HepG2 (cell line): Measurements from ENCODE around the gene MAGI1. TPM values are rescaled to one million over a fixed set of nuclear protein-coding genes. Genes with fewer than 3 reads are reported as not detected.

Source experiments
- ARHGAP35 ChIP-seq: sonication (generic); formaldehyde crosslinking; IDR thresholded peaks from 2 replicates; pipeline ENCODE4 v1.9.0; 2022; ENCODE audit warnings: mild to moderate bottlenecking, inconsistent platforms, moderate library complexity, missing genetic modification reagents, borderline replicate concordance
- BCL3 ChIP-seq: sonication (generic); formaldehyde crosslinking; IDR thresholded peaks from 2 replicates; pipeline ENCODE4 v1.5.1; 2020; ENCODE audit warnings: mild to moderate bottlenecking, missing genetic modification reagents, moderate library complexity
- CBX2 ChIP-seq, 2 experiments: fragments of 200-600 bp in 1 of 2; sonication (generic); formaldehyde crosslinking in 1 of 2; IDR thresholded peaks; 2 replicates each; pipeline versions ENCODE4 v1.7.0 to v1.8.1; 2018 to 2022; ENCODE audit warnings: low read depth in 2 of 2, low read length in 1 of 2, mild to moderate bottlenecking in 1 of 2, missing genetic modification reagents in 1 of 2
- CSRNP2 ChIP-seq: sonication (generic); formaldehyde crosslinking; conservative IDR thresholded peaks from 2 replicates; pipeline ENCODE4 v1.8.0; 2022; ENCODE audit warnings: low read depth, missing genetic modification reagents
- FOXJ3 ChIP-seq: sonication (generic); formaldehyde crosslinking; IDR thresholded peaks from 2 replicates; pipeline ENCODE4 v1.4.0; 2020; ENCODE audit warnings: missing genetic modification reagents, mild to moderate bottlenecking, borderline replicate concordance
- IRF9 ChIP-seq: sonication (generic); formaldehyde crosslinking; IDR thresholded peaks from 2 replicates; pipeline ENCODE4 v1.8.0; 2022; ENCODE audit warnings: missing genetic modification reagents, mild to moderate bottlenecking, borderline replicate concordance
- MLX ChIP-seq: IDR thresholded peaks from 2 replicates; pipeline ENCODE4 v1.6.1; 2016
- MZF1 ChIP-seq: sonication (generic); formaldehyde crosslinking; IDR thresholded peaks from 2 replicates; pipeline ENCODE4 v1.8.1; 2023; ENCODE audit warnings: mild to moderate bottlenecking, missing genetic modification reagents, borderline replicate concordance
- ZBTB46 ChIP-seq: sonication (generic); formaldehyde crosslinking; IDR thresholded peaks from 2 replicates; pipeline ENCODE4 v1.4.0; 2020; ENCODE audit warnings: mild to moderate bottlenecking, missing genetic modification reagents, borderline replicate concordance
- ZEB1 ChIP-seq: IDR thresholded peaks from 2 replicates; pipeline ENCODE4 v1.6.1; 2012; ENCODE audit warnings: mild to moderate bottlenecking, low read depth, inconsistent platforms; ENCODE audit not compliant: insufficient replicate concordance
- ZFX ChIP-seq: sonication (generic); formaldehyde crosslinking; IDR thresholded peaks from 2 replicates; pipeline ENCODE4 v1.4.0; 2020; ENCODE audit warnings: mild to moderate bottlenecking, low read depth, missing genetic modification reagents, moderate library complexity
- ZNF281 ChIP-seq: sonication (generic); formaldehyde crosslinking; IDR thresholded peaks from 2 replicates; pipeline ENCODE4 v1.4.0; 2020; ENCODE audit warnings: missing genetic modification reagents, borderline replicate concordance
- ZNF510 ChIP-seq: sonication (generic); formaldehyde crosslinking; IDR thresholded peaks from 2 replicates; pipeline ENCODE4 v1.4.0; 2020; ENCODE audit warnings: low read depth, mild to moderate bottlenecking, missing genetic modification reagents
- ZNF644 ChIP-seq: IDR thresholded peaks from 2 replicates; pipeline ENCODE4 v1.6.1; 2016; ENCODE audit warnings: low read depth
- ZNF740 ChIP-seq: sonication (generic); formaldehyde crosslinking; IDR thresholded peaks from 2 replicates; pipeline ENCODE4 v1.4.0; 2020; ENCODE audit warnings: missing genetic modification reagents
- ZNF776 ChIP-seq: sonication (generic); formaldehyde crosslinking; IDR thresholded peaks from 2 replicates; pipeline ENCODE4 v1.4.0; 2020; ENCODE audit warnings: mild to moderate bottlenecking, missing genetic modification reagents
- ZSCAN20 ChIP-seq: sonication (generic); formaldehyde crosslinking; IDR thresholded peaks from 2 replicates; pipeline ENCODE4 v1.4.0; 2020; ENCODE audit warnings: missing genetic modification reagents, mild to moderate bottlenecking, borderline replicate concordance
- polyA plus RNA-seq, 8 experiments: library from polyadenylated mRNA; depleted of rRNA in 3 of 8; stranded (reverse) in 7 of 8; unstranded in 1 of 8; fragments of >200 nt; fragmentation: Illumina TruSeq in 4 of 8; extraction: Trizol in 4 of 8; gene quantifications; 2 replicates each; pipeline versions ENCODE4 v1.2.1 to v1.2.3, GENCODE V29; 2011 to 2016; ENCODE audit warnings: low read depth in 4 of 8, missing spikeins in 1 of 8, mixed read lengths in 1 of 8; ENCODE audit not compliant: insufficient read depth in 1 of 8
- total RNA-seq, 5 experiments: library from RNA; depleted of rRNA; stranded (reverse); fragments of >200 nt; fragmentation: Illumina TruSeq; extraction: Trizol; gene quantifications; 2 replicates each; pipeline ENCODE4 v1.2.3, GENCODE V29; 2016; ENCODE audit warnings: low read depth in 1 of 5

Gene MAGI1
- total and polyA plus RNA-seq, 2 of the 13 experiments (the other 11 are each of a cell fraction or from before 2014, with no cell fraction given) = 22.2 to 26.0 TPM

- TF ChIP-seq CSRNP2 (CRISPR knock-in tag) (no peak), IRF9 (CRISPR knock-in tag) (no peak), ZNF510 (no peak), CBX2 (IDR thresholded peaks at IDR 0.05; ENCODE audit: low read depth, low read length) (no peak), CBX2 (CRISPR knock-in tag; IDR thresholded peaks at IDR 0.05; ENCODE audit: low read depth) (no peak), ZBTB46 (CRISPR knock-in tag) (no peak), ZNF776 (CRISPR knock-in tag) (no peak), ZNF644 (CRISPR knock-in tag) (peak; percentile 86), ZEB1 (no peak), ZNF740 (CRISPR knock-in tag) (no peak), ZFX (CRISPR knock-in tag) (no peak), MLX (CRISPR knock-in tag) (peak; percentile 74; the same call in 1 of the 2 replicates), ARHGAP35 (no peak), BCL3 (CRISPR knock-in tag) (no peak), ZNF281 (CRISPR knock-in tag) (no peak), ZSCAN20 (CRISPR knock-in tag) (no peak), MZF1 (CRISPR knock-in tag) (no peak), FOXJ3 (no peak)
These were observed 181.8 kb downstream of the MAGI1 start (continued) for GRCh38 chr3:65856907-65857306.
